ENCODE measurements around the gene NUP93.
A peak's percentile ranks its signal among the peaks of the same experiment; 100 is the strongest.
"Not testable (repeated sequence)": the region's sequence is repeated elsewhere in the genome, so short reads cannot be mapped to it uniquely, and the experiment has no call there.

Gene NUP93

GRCh38 chr16:56865394-56866062 is 135.6 kb downstream of the NUP93 start:
- no peak for DNase-seq (ENCODE audit: low read depth)
- H3K4me3 ChIP-seq (ENCODE audit: low read depth, low read length): no peak overlapping the region
- no peak for TF ChIP-seq MYC (IDR thresholded peaks at IDR 0.05; ENCODE audit: low read depth, low read length)
- no peak for TF ChIP-seq CTCF (IDR thresholded peaks at IDR 0.05; ENCODE audit: low read depth, low read length)
- no peak for TF ChIP-seq MAX (IDR thresholded peaks at IDR 0.05; ENCODE audit: low read depth, low read length)
- TF ChIP-seq POLR2A (IDR thresholded peaks at IDR 0.05; ENCODE audit: extremely low read depth, insufficient read length): no peak

- TF ChIP-seq POLR2A (IDR thresholded peaks at IDR 0.05; ENCODE audit: extremely low read depth, insufficient read length) (no peak), MYC (IDR thresholded peaks at IDR 0.05; ENCODE audit: low read depth, low read length) (no peak), MAX (IDR thresholded peaks at IDR 0.05; ENCODE audit: low read depth, low read length) (no peak), CTCF (IDR thresholded peaks at IDR 0.05; ENCODE audit: low read depth, low read length) (peak; percentile 81)
- H3K4me3 ChIP-seq (ENCODE audit: low read depth, low read length): no peak overlapping the region
- DNase-seq (ENCODE audit: low read depth): peak; percentile 74
These were observed 137.3 kb downstream of the NUP93 start for GRCh38 chr16:56866955-56867830.

GRCh38 chr16:56868175-56868574 is 138.2 kb downstream of the NUP93 start:
- TF ChIP-seq POLR2A (IDR thresholded peaks at IDR 0.05; ENCODE audit: extremely low read depth, insufficient read length): no peak
- no peak for TF ChIP-seq MAX (IDR thresholded peaks at IDR 0.05; ENCODE audit: low read depth, low read length)
- no peak for TF ChIP-seq CTCF (IDR thresholded peaks at IDR 0.05; ENCODE audit: low read depth, low read length)
- TF ChIP-seq MYC (IDR thresholded peaks at IDR 0.05; ENCODE audit: low read depth, low read length): no peak
- DNase-seq (ENCODE audit: low read depth): no peak

GRCh38 chr16:56868766-56869165 is 138.8 kb downstream of the NUP93 start:
- not testable (repeated sequence) for DNase-seq (ENCODE audit: low read depth); H3K4me3 ChIP-seq (ENCODE audit: low read depth, low read length)

More at GRCh38 chr16:56868175-56868574, 138.2 kb downstream of the NUP93 start:
- no peak overlapping the region for H3K4me3 ChIP-seq (ENCODE audit: low read depth, low read length)

- peak; percentile 81 for DNase-seq (ENCODE audit: low read depth)
- no peak overlapping the region for H3K4me3 ChIP-seq (ENCODE audit: low read depth, low read length)
- TF ChIP-seq CTCF (IDR thresholded peaks at IDR 0.05; ENCODE audit: low read depth, low read length) (peak; percentile 51), MYC (IDR thresholded peaks at IDR 0.05; ENCODE audit: low read depth, low read length) (no peak)
These were observed 139.8 kb downstream of the NUP93 start for GRCh38 chr16:56869513-56870275.

GRCh38 chr16:56870276-56870888 is 140.5 kb downstream of the NUP93 start:
- H3K4me3 ChIP-seq (ENCODE audit: low read depth, low read length): no peak overlapping the region
- DNase-seq (ENCODE audit: low read depth): no peak
- TF ChIP-seq MAX (IDR thresholded peaks at IDR 0.05; ENCODE audit: low read depth, low read length): no peak
- TF ChIP-seq MYC (IDR thresholded peaks at IDR 0.05; ENCODE audit: low read depth, low read length): no peak
- TF ChIP-seq POLR2A (IDR thresholded peaks at IDR 0.05; ENCODE audit: extremely low read depth, insufficient read length): no peak
- no peak for TF ChIP-seq CTCF (IDR thresholded peaks at IDR 0.05; ENCODE audit: low read depth, low read length)
